ENCODE measurements around the gene AIFM1.

GRCh38 chrX:130159776-130160175, 5.9 kb downstream of the AIFM1 start:
- TF ChIP-seq CTCF (IDR thresholded peaks at IDR 0.05) (no peak), POLR2A (IDR thresholded peaks at IDR 0.05) (no peak)

Data from vagina (tissue), 2 donors.